ENCODE measurements around the gene LGR4. TPM values are rescaled to one million over a fixed set of nuclear protein-coding genes. Genes with fewer than 3 reads are reported as not detected.
A peak's percentile ranks its signal among the peaks of the same experiment; 100 is the strongest.

The LGR4 gene
- total and polyA plus RNA-seq, 2 of the 13 experiments (the other 11 are each of a cell fraction or from before 2014, with no cell fraction given): 42.1 to 68.7 TPM

DNA sequence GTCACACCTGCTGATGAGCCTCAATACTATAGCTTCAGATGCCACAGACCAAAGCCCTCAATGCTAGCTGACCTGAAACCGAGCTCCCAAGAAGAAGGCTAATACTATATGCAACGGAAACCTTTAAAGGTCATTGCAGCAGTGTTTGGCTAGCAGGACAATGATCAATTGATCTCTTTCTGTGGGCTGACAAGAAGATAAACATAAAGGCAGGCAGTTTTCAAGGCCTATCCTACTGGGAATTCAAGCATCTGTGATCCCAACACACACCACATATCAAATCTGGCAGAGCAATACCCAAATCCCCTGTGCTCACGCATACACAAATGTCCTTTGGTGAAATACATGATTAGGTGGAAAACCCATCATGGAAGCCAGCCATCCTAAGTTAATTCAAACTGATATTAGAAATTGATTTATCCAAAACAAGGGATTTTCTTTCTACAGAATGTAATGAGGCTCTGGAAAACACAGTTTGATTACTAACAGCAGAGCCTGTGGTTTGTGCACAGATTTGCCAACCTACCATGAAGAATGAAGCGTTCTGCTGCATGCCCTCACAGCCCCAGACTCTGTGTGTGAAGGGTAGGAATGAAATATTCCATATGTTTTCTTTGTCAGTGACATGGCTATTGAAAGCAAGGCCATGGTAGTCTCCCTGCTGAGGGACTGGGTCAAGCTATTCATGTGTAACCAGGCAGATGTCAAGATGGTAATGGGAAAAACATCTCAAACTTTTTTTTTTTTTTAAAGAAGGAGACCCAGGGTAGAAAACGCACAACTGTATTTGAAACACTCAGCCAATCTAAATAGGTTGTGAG, 12.2 kb downstream of the LGR4 start (continued):
- TF ChIP-seq, protein P1, sequence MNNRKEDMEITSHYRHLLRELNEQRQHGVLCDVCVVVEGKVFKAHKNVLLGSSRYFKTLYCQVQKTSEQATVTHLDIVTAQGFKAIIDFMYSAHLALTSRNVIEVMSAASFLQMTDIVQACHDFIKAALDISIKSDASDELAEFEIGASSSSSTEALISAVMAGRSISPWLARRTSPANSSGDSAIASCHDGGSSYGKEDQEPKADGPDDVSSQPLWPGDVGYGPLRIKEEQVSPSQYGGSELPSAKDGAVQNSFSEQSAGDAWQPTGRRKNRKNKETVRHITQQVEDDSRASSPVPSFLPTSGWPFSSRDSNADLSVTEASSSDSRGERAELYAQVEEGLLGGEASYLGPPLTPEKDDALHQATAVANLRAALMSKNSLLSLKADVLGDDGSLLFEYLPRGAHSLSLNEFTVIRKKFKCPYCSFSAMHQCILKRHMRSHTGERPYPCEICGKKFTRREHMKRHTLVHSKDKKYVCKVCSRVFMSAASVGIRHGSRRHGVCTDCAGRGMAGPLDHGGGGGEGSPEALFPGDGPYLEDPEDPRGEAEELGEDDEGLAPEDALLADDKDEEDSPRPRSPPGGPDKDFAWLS (CRISPR knock-in tag; IDR thresholded peaks at IDR 0.05; ENCODE audit: borderline replicate concordance): no peak
- no peak for TF ChIP-seq KLF13 (CRISPR knock-in tag; IDR thresholded peaks at IDR 0.05)
- no peak for TF ChIP-seq CBX5 (CRISPR knock-in tag; IDR thresholded peaks at IDR 0.05; ENCODE audit: borderline replicate concordance)
- no peak for TF ChIP-seq SETDB1 (CRISPR knock-in tag; IDR thresholded peaks at IDR 0.05; ENCODE audit: borderline replicate concordance)
- TF ChIP-seq, protein P2, sequence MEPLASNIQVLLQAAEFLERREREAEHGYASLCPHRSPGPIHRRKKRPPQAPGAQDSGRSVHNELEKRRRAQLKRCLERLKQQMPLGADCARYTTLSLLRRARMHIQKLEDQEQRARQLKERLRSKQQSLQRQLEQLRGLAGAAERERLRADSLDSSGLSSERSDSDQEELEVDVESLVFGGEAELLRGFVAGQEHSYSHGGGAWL (CRISPR knock-in tag; IDR thresholded peaks at IDR 0.05): 0 out of 2 replicates have a peak, but pooled peaks have one; percentile 3
- no peak for TF ChIP-seq JUNB (CRISPR knock-in tag; IDR thresholded peaks at IDR 0.05; ENCODE audit: borderline replicate concordance)
- TF ChIP-seq BCL6 (CRISPR knock-in tag; IDR thresholded peaks at IDR 0.05): peak; percentile 56; the same call in 1 of the 2 replicates
- TF ChIP-seq MED8 (CRISPR knock-in tag; IDR thresholded peaks at IDR 0.05; ENCODE audit: insufficient replicate concordance): no peak
- no peak for TF ChIP-seq JUN (CRISPR knock-in tag; IDR thresholded peaks at IDR 0.05)
- TF ChIP-seq ZNF746 (CRISPR knock-in tag; IDR thresholded peaks at IDR 0.05): no peak
- TF ChIP-seq ZNF598 (CRISPR knock-in tag; IDR thresholded peaks at IDR 0.05; ENCODE audit: borderline replicate concordance): no peak
- TF ChIP-seq EZH2 (conservative IDR thresholded peaks at IDR 0.05; ENCODE audit: low read depth, low read length): no peak
- peak; percentile 60 for TF ChIP-seq NFKBIZ (CRISPR knock-in tag; IDR thresholded peaks at IDR 0.05)
- TF ChIP-seq, protein P3, sequence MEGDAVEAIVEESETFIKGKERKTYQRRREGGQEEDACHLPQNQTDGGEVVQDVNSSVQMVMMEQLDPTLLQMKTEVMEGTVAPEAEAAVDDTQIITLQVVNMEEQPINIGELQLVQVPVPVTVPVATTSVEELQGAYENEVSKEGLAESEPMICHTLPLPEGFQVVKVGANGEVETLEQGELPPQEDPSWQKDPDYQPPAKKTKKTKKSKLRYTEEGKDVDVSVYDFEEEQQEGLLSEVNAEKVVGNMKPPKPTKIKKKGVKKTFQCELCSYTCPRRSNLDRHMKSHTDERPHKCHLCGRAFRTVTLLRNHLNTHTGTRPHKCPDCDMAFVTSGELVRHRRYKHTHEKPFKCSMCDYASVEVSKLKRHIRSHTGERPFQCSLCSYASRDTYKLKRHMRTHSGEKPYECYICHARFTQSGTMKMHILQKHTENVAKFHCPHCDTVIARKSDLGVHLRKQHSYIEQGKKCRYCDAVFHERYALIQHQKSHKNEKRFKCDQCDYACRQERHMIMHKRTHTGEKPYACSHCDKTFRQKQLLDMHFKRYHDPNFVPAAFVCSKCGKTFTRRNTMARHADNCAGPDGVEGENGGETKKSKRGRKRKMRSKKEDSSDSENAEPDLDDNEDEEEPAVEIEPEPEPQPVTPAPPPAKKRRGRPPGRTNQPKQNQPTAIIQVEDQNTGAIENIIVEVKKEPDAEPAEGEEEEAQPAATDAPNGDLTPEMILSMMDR (CRISPR knock-in tag; IDR thresholded peaks at IDR 0.05): no peak
- TF ChIP-seq TMF1 (CRISPR knock-in tag; IDR thresholded peaks at IDR 0.05; ENCODE audit: low read depth): no peak
- TF ChIP-seq ZNF468 (CRISPR knock-in tag; IDR thresholded peaks at IDR 0.05): no peak
- peak; percentile 0; the same call in 1 of the 2 replicates for TF ChIP-seq SNAPC2 (CRISPR knock-in tag; IDR thresholded peaks at IDR 0.05)
- TF ChIP-seq MXI1 (IDR thresholded peaks at IDR 0.05; ENCODE audit: borderline replicate concordance, low read depth, low read length): no peak
- TF ChIP-seq, protein P4, sequence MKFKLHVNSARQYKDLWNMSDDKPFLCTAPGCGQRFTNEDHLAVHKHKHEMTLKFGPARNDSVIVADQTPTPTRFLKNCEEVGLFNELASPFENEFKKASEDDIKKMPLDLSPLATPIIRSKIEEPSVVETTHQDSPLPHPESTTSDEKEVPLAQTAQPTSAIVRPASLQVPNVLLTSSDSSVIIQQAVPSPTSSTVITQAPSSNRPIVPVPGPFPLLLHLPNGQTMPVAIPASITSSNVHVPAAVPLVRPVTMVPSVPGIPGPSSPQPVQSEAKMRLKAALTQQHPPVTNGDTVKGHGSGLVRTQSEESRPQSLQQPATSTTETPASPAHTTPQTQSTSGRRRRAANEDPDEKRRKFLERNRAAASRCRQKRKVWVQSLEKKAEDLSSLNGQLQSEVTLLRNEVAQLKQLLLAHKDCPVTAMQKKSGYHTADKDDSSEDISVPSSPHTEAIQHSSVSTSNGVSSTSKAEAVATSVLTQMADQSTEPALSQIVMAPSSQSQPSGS (CRISPR knock-in tag; IDR thresholded peaks at IDR 0.05): no peak
- TF ChIP-seq, protein P5, sequence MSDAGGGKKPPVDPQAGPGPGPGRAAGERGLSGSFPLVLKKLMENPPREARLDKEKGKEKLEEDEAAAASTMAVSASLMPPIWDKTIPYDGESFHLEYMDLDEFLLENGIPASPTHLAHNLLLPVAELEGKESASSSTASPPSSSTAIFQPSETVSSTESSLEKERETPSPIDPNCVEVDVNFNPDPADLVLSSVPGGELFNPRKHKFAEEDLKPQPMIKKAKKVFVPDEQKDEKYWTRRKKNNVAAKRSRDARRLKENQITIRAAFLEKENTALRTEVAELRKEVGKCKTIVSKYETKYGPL (CRISPR knock-in tag; IDR thresholded peaks at IDR 0.05): no peak
- TF ChIP-seq RBM22 (optimal IDR thresholded peaks at IDR 0.05; ENCODE audit: low read length): no peak
- TF ChIP-seq, protein P6, sequence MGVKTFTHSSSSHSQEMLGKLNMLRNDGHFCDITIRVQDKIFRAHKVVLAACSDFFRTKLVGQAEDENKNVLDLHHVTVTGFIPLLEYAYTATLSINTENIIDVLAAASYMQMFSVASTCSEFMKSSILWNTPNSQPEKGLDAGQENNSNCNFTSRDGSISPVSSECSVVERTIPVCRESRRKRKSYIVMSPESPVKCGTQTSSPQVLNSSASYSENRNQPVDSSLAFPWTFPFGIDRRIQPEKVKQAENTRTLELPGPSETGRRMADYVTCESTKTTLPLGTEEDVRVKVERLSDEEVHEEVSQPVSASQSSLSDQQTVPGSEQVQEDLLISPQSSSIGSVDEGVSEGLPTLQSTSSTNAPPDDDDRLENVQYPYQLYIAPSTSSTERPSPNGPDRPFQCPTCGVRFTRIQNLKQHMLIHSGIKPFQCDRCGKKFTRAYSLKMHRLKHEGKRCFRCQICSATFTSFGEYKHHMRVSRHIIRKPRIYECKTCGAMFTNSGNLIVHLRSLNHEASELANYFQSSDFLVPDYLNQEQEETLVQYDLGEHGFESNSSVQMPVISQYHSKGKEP (CRISPR knock-in tag; IDR thresholded peaks at IDR 0.05): no peak

Measured in HepG2 (cell line).